ENCODE results near the gene SORL1. TPM values are rescaled to one million over a fixed set of nuclear protein-coding genes. Genes with fewer than 3 reads are reported as not detected.
A peak's percentile ranks its signal among the peaks of the same experiment; 100 is the strongest.

The SORL1 gene
- total RNA-seq, 4 donors from 2014 or later = 3.0 to 12.3 (median 8.1) TPM

GRCh38 chr11:121521145-121522042 lies 69.3 kb downstream of the SORL1 start:
- H3K36me3 ChIP-seq = no peaks in the 10 kb centered on the region
- peak overlapping the region in 1 of 4 donors; percentile 6 for H3K27ac ChIP-seq (replicated peaks in 1 of 4)
- 85% methylated on average over 4 of the region's 4 CpGs for WGBS
- no peak for DNase-seq (ENCODE audit: extremely low spot score)
- H3K4me1 ChIP-seq = peaks cover 0 to 15% (median 7%) of the 10 kb centered on the region in 4 donors
- no peaks in the 10 kb centered on the region for H3K27me3 ChIP-seq
- H3K9me3 ChIP-seq = peaks cover 0 to 10% (median 8%) of the 10 kb centered on the region in 4 donors
- H3K4me3 ChIP-seq = no peak overlapping the region
- TF ChIP-seq POLR2A (IDR thresholded peaks at IDR 0.05; ENCODE audit: low read depth) (no peak), POLR2AphosphoS5 (IDR thresholded peaks at IDR 0.05) (no peak), CTCF (IDR thresholded peaks at IDR 0.05) (no peak), EP300 (IDR thresholded peaks at IDR 0.05) (no peak)
- intact Hi-C loops (cut with DNase I) = no loop called here

GRCh38 chr11:121522043-121522941 lies 70.2 kb downstream of the SORL1 start:
- no peak for TF ChIP-seq POLR2AphosphoS5 (IDR thresholded peaks at IDR 0.05)
- no peak for TF ChIP-seq CTCF (IDR thresholded peaks at IDR 0.05)
- no peak for TF ChIP-seq POLR2A (IDR thresholded peaks at IDR 0.05; ENCODE audit: low read depth)
- no peak for TF ChIP-seq EP300 (IDR thresholded peaks at IDR 0.05)
- H3K9me3 ChIP-seq = peaks cover 0 to 10% (median 8%) of the 10 kb centered on the region in 4 donors
- H3K36me3 ChIP-seq = no peaks in the 10 kb centered on the region
- H3K4me3 ChIP-seq = no peak overlapping the region
- DNase-seq (ENCODE audit: extremely low spot score) = no peak
- intact Hi-C loops (cut with DNase I) = no loop called here
- WGBS = 90% methylated on average over 7 of the region's 11 CpGs
- no peaks in the 10 kb centered on the region for H3K27me3 ChIP-seq
- no peak overlapping the region for H3K27ac ChIP-seq (replicated peaks in 1 of 4)
- H3K4me1 ChIP-seq = peaks cover 0 to 15% (median 7%) of the 10 kb centered on the region in 4 donors

- intact Hi-C loops (cut with DNase I) = no loop called here
- WGBS = 80% methylated on average over 13 of the region's 13 CpGs
- Histone ChIP-seq H3K27me3 (no peaks in the 10 kb centered on the region), H3K9me3 (peaks cover 0 to 10% (median 8%) of the 10 kb centered on the region in 4 donors), H3K36me3 (no peaks in the 10 kb centered on the region), H3K27ac (replicated peaks in 1 of 4) (no peak overlapping the region), H3K4me3 (no peak overlapping the region), H3K4me1 (peaks cover 0 to 15% (median 7%) of the 10 kb centered on the region in 4 donors)
- TF ChIP-seq CTCF (IDR thresholded peaks at IDR 0.05) (no peak), EP300 (IDR thresholded peaks at IDR 0.05) (no peak), POLR2A (IDR thresholded peaks at IDR 0.05; ENCODE audit: low read depth) (no peak), POLR2AphosphoS5 (IDR thresholded peaks at IDR 0.05) (no peak)
- no peak for DNase-seq (ENCODE audit: extremely low spot score)
Observed at GRCh38 chr11:121523581-121524232, 71.6 kb downstream of the SORL1 start.

GRCh38 chr11:121524233-121524631 lies 72.1 kb downstream of the SORL1 start:
- no peak overlapping the region for H3K4me3 ChIP-seq
- no peak for DNase-seq (ENCODE audit: extremely low spot score)
- intact Hi-C loops (cut with DNase I) = no loop called here
- H3K9me3 ChIP-seq = peaks cover 0 to 10% (median 8%) of the 10 kb centered on the region in 4 donors
- no peak for TF ChIP-seq CTCF (IDR thresholded peaks at IDR 0.05)
- 81% methylated on average over 3 of the region's 4 CpGs for WGBS
- peaks cover 0 to 15% (median 7%) of the 10 kb centered on the region in 4 donors for H3K4me1 ChIP-seq
- no peaks in the 10 kb centered on the region for H3K27me3 ChIP-seq
- no peaks in the 10 kb centered on the region for H3K36me3 ChIP-seq
- H3K27ac ChIP-seq (replicated peaks in 1 of 4) = no peak overlapping the region
